GM10266 (cell line): ENCODE data around the gene EFCAB8.

Source experiments
- DNase-seq: peaks from one replicate; pipeline ENCODE4 v3.0.0; 2012; ENCODE audit errors: extremely low spot score
- TF ChIP-seq, protein P1 (sequence below): IDR thresholded peaks from 2 replicates; pipeline ENCODE4 v1.5.1; 2012; ENCODE audit warnings: mild to moderate bottlenecking, low read depth; ENCODE audit not compliant: control insufficient read depth, insufficient read depth; ENCODE audit errors: missing control alignments

The EFCAB8 gene

DNA sequence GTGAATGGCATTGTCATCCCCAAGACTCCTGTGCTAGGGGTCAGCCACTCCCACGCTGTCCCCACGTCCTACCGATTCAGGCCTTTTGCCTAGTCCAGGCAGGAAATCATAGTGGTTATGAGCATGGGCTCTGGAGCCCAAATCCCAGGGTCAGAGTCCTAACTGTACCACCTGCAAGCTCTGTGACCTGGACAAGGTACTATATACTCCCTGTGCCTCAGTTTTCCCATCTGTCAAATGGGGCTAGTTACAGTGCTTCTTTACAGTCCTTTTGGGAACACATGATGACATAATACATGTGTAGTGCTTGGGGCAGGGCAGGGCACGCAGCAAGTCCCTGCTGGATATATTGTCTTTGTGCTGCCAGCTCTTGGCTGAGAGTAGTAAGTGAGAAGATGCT is 27.2 kb downstream of the EFCAB8 start:
- no peak for DNase-seq
- TF ChIP-seq, protein P1, sequence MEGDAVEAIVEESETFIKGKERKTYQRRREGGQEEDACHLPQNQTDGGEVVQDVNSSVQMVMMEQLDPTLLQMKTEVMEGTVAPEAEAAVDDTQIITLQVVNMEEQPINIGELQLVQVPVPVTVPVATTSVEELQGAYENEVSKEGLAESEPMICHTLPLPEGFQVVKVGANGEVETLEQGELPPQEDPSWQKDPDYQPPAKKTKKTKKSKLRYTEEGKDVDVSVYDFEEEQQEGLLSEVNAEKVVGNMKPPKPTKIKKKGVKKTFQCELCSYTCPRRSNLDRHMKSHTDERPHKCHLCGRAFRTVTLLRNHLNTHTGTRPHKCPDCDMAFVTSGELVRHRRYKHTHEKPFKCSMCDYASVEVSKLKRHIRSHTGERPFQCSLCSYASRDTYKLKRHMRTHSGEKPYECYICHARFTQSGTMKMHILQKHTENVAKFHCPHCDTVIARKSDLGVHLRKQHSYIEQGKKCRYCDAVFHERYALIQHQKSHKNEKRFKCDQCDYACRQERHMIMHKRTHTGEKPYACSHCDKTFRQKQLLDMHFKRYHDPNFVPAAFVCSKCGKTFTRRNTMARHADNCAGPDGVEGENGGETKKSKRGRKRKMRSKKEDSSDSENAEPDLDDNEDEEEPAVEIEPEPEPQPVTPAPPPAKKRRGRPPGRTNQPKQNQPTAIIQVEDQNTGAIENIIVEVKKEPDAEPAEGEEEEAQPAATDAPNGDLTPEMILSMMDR: no peak

- TF ChIP-seq, protein P1: no peak
- no peak for DNase-seq
Observed at GRCh38 chr20:32886652-32887051, 27.9 kb downstream of the EFCAB8 start.

- no peak for DNase-seq
- TF ChIP-seq, protein P1: no peak
Observed at GRCh38 chr20:32887492-32887891, 28.8 kb downstream of the EFCAB8 start.

- TF ChIP-seq, protein P1: no peak
- DNase-seq: no peak
Observed at GRCh38 chr20:32888636-32889035, 29.9 kb downstream of the EFCAB8 start.

GRCh38 chr20:32889281-32889680 is 30.6 kb downstream of the EFCAB8 start:
- no peak for DNase-seq
- TF ChIP-seq, protein P1: no peak

DNA sequence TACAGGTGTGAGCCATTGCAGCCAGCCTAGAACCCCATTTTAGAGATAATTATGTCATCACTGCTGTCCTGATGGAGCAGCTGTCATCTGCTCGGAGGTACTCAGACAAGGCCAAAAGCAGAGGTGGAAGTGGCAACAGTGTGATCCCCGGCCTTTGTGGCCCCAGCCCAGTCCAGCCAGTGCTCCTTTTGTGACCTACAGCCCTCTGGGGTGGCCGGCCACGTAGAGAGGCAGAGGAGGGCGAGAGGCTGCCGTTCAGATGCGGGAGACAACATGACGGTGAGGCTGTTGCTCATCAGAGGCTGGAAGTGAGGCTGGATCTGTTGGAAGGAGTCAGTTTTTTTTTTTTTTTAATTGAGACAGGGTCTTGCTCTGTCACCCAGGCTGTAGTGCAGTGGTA is 32.8 kb downstream of the EFCAB8 start:
- TF ChIP-seq, protein P1: no peak
- DNase-seq: no peak

DNA sequence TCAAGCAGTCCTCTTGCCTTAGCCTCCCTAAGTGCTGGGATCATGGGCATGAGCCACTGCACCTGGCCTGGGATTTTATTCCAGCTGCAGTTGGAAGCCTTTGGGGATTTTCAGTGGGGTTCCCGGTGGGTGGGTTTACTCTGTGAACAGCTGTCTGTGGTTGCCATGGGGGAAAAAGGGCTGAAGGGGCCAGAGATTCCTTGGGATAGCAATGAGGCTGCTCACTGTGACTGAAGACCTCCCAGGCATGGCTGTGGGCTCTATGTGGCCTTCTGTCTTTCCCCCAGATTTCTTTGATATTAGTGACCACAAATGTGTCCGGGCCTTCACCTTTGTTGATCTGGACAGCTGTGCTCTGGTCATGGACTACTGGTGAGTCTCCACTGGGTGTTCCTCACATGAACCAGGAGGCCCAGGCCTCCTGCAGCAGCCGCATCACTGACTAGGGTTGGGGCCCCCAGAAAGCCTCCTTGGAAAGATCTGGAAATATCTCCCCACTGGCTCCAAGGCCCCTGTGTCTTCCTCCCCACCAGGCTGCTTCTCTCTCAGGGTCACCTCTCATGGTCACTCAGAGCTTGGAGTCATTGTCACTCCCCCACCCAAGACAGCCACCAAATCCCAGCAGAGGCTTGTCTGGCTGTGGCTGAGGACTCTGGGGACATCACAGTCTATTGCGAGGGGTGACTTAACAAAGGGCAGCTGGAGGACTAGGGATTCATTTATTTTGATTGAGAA is 33.4 kb downstream of the EFCAB8 start:
- DNase-seq: no peak
- TF ChIP-seq, protein P1: no peak
